Prostate gland (tissue), 2 donors: ENCODE measurements around the gene RBM39.

Experiments used
- POLR2A ChIP-seq: fragments of 450-650 bp; IDR thresholded peaks from one replicate; pipeline ENCODE4 v1.6.1; 2016; ENCODE audit warnings: antibody characterized with exemption, mild to moderate bottlenecking
- POLR2AphosphoS5 ChIP-seq: sonication (generic); formaldehyde crosslinking; IDR thresholded peaks from one replicate; pipeline ENCODE4 v1.6.1; 2017; ENCODE audit warnings: antibody characterized with exemption
- TF ChIP-seq, protein P1 (sequence below), 4 experiments: fragments of 200-600 bp in 2 of 4; fragments of 450-650 bp in 2 of 4; sonication (generic) in 2 of 4; IDR thresholded peaks; 1 replicate in 3 of 4; 2 replicates in 1 of 4; pipeline ENCODE4 v1.5.1; 2016 to 2019; ENCODE audit warnings: antibody characterized with exemption in 4 of 4, mild to moderate bottlenecking in 2 of 4, moderate library complexity in 2 of 4

DNA sequence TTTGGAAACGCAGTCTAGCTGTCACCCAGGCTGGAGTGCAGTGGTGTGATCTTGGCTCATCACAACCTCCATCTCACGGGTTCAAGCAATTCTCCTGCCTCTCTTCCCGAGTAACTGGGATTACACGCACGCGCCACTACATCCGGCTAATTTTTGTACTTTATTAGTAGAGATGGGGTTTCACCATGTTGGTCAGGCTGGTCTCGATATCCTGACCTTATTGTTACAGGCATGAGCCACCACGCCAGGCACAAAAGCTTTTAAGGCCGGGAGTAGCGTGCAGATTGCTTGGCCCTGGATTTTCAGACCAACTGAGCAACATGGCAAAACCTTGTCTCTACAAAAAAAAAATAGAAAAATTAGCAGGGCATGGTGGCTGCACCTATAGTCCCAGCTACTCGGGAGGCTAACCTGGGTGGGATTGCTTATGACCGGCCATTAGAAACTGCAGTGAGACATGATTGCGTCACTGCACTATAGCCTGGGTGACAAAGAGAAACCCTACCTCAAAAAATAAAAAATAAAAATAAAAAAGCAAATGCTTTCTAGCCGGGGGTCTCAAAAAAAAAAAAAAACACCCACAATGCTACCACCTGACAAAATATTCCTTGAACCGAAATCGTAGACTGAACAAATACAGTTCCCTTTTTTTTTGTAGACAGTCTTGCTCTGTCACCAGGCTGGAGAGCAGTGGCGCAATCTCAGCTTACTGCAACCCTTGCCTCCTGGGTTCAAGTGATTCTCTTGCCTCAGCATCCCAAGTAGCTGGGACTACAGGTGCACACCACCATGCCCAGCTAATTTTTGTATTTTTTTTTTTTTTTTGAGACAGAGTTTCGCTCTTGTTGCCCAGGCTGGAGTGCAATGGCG, 15.0 kb downstream of the RBM39 start:
- TF ChIP-seq, protein P1, sequence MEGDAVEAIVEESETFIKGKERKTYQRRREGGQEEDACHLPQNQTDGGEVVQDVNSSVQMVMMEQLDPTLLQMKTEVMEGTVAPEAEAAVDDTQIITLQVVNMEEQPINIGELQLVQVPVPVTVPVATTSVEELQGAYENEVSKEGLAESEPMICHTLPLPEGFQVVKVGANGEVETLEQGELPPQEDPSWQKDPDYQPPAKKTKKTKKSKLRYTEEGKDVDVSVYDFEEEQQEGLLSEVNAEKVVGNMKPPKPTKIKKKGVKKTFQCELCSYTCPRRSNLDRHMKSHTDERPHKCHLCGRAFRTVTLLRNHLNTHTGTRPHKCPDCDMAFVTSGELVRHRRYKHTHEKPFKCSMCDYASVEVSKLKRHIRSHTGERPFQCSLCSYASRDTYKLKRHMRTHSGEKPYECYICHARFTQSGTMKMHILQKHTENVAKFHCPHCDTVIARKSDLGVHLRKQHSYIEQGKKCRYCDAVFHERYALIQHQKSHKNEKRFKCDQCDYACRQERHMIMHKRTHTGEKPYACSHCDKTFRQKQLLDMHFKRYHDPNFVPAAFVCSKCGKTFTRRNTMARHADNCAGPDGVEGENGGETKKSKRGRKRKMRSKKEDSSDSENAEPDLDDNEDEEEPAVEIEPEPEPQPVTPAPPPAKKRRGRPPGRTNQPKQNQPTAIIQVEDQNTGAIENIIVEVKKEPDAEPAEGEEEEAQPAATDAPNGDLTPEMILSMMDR (IDR thresholded peaks at IDR 0.05), result no peak
- TF ChIP-seq POLR2AphosphoS5 (no peak), POLR2A (no peak)
